ELR (cell line): ENCODE data around the gene TCF4.

ENCODE experiments used
- DNase-seq: peaks from one replicate; pipeline ENCODE4 v3.0.0-alpha.2; 2015; ENCODE audit warnings: low read depth

Gene TCF4

GRCh38 chr18:55296115-55296514 is 291.9 kb downstream of the TCF4 start:
- no peak for DNase-seq

DNA sequence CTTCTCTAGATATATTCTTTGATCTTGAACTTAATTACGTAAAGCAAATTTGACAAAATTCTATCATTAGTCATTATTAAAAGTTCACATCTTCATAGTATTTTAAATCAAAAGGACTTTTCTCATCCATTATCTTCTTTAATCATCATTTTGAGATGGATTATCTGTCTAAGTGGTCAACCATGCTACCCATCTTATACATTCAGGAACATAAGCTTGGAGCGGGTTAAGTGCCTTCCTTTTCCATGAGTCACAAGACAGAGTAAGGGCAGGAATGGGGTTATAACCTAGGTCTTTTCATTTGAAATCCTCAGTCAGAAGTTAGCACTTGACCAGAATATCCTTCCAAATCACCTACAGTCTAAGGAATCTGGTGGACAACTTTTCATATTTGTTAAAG is 297.1 kb downstream of the TCF4 start:
- DNase-seq = peak; percentile 74

- no peak for DNase-seq
Observed at GRCh38 chr18:55289775-55290174, 298.2 kb downstream of the TCF4 start.

- DNase-seq = no peak
Observed at GRCh38 chr18:55289048-55289447, 298.9 kb downstream of the TCF4 start.

- DNase-seq = peak; percentile 33
Observed at GRCh38 chr18:55287935-55288868, 299.8 kb downstream of the TCF4 start.

- DNase-seq = peak; percentile 43
Observed at GRCh38 chr18:55287149-55287806, 300.7 kb downstream of the TCF4 start.

DNA sequence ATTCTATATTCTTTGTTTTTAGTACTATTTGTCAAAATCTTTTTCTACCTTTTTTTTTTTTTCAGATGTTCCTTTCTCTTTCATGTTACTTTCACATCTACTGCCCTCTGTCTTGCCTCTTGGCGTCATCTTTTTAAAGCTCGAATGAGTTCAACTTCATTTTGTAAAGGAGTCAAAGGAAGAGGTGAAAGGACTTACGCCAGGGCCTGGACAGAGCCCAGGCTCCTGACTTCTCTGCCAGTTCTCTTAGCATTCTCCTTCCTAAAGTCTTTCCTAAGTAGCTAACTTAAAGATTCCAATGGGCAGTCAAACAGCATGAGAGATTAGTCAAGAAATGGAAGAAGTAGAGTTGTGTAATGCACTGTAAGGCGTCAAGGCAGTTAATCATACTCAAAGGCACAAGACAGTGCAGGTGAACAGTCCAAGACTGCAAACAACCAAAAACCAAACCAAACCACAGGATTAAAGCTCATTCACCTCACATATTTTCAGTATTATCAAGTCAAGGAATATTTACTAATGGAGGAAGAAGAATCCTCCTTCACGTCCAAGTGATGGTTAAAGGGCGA is 301.7 kb downstream of the TCF4 start:
- DNase-seq = no peak

DNA sequence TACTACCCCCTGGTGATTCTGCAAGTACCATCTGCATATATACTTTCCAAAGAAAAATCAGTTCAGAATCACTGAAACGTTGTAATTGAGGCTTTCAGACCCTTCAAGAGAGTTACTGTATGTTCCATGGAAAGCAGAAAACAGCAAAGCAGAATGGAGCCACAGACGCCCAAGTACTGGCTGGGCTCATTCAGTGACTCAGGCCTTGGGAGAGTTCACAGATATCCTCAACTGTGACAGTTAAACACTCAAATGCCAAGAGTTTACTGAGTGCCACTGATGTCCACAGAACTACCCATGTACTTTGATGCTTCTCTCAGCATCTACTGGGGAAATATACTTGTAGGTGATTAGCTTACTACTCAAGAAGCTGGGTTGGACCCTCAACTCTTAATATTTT is 303.4 kb downstream of the TCF4 start:
- no peak for DNase-seq

GRCh38 chr18:55283309-55283708 is 304.7 kb downstream of the TCF4 start:
- DNase-seq = no peak

DNA sequence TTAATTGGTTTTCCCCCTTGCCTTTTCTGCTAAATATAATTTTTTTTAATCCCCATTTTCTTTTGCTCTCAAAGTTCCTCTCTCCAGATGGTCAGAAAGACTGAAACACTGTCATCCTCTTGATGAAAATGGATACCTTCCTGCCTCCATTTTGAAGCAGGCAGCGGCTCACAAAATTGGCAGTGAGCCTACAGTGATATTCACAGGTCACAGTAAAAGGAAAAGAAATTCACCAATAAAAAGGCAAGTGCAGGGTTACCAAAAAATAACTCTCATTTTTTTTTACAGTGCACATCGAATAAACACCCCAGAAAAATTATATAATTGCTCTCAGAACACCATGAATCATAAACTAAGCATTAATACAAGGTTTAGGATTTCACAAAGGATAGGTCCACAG is 307.5 kb downstream of the TCF4 start:
- no peak for DNase-seq

GRCh38 chr18:55275039-55275901 is 312.7 kb downstream of the TCF4 start:
- peak; percentile 90 for DNase-seq

GRCh38 chr18:55272510-55273243 is 315.3 kb downstream of the TCF4 start:
- peak; percentile 62 for DNase-seq

DNA sequence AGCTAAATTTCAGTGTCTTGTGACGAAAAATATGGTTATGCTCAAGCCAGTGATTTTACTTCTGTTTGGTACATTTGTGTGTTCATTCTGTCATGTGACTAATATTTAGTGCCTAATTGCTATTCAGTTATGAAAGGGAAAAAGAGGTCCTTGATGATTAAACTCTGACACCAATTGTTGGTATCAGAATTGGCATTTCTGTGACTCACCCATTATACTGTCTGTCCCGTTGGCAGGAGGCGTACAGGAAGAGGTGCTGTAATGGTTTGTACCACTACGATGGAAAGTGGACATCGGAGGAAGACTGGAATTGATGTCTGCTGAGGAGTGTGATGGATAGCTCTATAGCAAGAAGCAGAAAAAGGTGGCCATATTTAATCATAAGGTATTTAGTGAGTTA is 318.4 kb downstream of the TCF4 start:
- no peak for DNase-seq

DNA sequence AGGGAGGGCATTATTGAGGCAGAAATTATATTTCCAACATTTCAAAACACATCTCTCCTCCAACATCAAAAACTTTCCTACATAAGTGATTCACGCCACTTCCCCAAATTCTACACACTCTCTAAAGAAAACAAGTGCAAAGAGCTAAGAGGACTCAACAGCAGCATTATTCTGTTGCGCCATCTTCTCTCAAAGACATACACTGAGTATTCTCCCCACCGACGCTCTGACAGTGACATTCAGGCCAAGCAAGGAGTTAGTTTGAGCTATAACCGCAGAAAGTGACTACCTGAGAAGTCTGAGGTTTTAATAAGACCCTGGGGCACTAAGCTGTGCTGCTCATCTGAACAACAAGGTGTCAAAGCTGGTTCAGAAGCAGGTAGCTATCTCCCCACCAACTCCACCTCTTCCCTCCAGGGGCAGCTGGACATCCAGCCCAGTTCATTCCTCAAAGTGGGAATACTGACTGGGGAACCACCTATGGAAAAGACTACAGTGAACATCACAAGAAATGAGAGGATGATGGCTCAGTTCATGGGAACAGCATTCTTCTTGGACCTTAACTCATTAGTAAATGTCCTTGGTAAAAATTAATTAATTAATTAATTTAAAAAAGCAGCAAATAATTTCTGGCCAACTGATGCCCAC is 319.2 kb downstream of the TCF4 start:
- DNase-seq = no peak

- peak; percentile 15 for DNase-seq
Observed at GRCh38 chr18:55268151-55268601, 319.8 kb downstream of the TCF4 start.

GRCh38 chr18:55266981-55267380 is 321.0 kb downstream of the TCF4 start:
- peak; percentile 22 for DNase-seq

- peak; percentile 79 for DNase-seq
Observed at GRCh38 chr18:55265984-55266383, 322.0 kb downstream of the TCF4 start.

DNA sequence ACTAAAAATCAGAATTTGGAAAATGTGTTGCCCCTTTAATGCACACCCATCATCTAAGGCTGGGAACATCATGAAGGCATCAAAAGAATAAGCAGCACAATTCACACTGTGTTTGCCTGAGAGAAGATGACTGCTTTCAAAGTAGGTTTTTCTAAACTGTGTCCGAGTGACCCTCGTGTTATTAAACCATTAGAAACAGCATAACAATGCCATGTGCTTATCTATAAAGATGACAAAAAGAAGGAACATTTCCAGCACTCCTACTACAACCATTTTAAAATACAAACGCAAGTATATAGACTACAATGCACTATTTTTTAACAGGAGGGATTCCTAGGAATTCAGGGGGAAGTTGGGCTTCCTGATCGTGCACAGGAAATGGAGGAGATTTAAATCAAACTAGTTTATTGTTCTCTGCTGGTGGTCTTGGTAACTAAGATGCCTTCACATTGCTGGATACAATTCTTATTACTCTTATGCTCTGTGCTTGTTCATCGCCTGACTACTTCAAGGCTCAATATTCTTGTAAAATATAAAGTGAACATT is 322.8 kb downstream of the TCF4 start:
- no peak for DNase-seq

DNA sequence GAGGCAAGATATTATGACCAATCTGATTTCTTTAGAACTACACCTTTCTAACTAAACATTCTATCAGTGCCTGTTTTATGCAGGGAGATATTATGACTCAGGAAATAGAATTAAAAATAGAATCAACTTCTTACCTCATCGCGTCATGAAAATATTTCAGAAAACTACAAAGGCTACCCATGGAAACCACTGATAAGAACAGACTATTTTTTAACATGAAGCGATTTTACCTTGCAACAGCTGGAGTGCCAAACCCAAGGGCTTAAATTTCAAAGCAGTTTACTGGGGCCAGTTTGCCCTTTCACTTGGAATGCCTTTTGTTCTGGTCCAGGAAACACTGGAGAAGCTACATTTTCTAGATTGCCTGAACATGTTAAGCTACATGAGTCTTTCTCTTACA is 323.9 kb downstream of the TCF4 start:
- DNase-seq = no peak

DNA sequence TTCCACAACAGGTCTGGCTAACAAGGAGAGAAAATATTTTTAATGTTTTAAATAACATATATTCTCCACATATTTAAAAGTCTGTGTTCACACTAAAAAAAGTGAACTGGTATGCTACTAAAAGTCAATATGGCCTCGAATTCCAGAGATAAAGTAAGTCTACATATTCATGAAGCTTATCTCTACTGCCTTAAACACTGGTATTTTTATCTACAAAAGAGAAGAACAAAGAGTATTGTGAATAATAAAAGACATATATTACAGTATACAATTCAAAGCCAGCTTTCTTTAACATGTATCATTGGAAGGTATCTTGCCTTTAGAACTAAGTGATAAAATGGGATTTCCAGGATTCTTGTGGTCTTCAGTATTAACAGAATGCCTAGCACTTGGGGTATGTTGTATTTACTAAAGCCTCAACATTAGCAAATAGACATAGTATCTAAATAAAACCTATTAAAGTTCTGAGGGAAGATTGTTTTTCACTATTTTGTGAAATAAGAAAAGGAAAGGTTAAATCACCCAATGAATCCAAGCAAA is 325.9 kb downstream of the TCF4 start:
- DNase-seq = no peak
